BLaER1 (cell line): Measurements from ENCODE around the gene GJB1.
"Not testable (repeated sequence)": the region's sequence is repeated elsewhere in the genome, so short reads cannot be mapped to it uniquely, and the experiment has no call there.

Source experiments
- H3K27ac ChIP-seq: shearing (Covaris generic); formaldehyde crosslinking; 2 replicates; pipeline ENCODE4 v1.8.1; 2022
- H3K27me3 ChIP-seq: shearing (Covaris generic); formaldehyde crosslinking; 2 replicates; pipeline ENCODE4 v1.8.1; 2022
- H3K36me3 ChIP-seq: shearing (Covaris generic); formaldehyde crosslinking; 2 replicates; pipeline ENCODE4 v1.8.1; 2022
- H3K4me1 ChIP-seq: shearing (Covaris generic); formaldehyde crosslinking; 2 replicates; pipeline ENCODE4 v1.8.1; 2022
- H3K4me2 ChIP-seq: shearing (Covaris generic); formaldehyde crosslinking; 2 replicates; pipeline ENCODE4 v1.8.1; 2022
- H3K4me3 ChIP-seq: shearing (Covaris generic); formaldehyde crosslinking; 2 replicates; pipeline ENCODE4 v1.8.1; 2022
- H3K9ac ChIP-seq: shearing (Covaris generic); formaldehyde crosslinking; 2 replicates; pipeline ENCODE4 v1.8.1; 2022
- H3K9me3 ChIP-seq: shearing (Covaris generic); formaldehyde crosslinking; 2 replicates; pipeline ENCODE4 v1.8.1; 2022
- H4K20me1 ChIP-seq: shearing (Covaris generic); formaldehyde crosslinking; 2 replicates; pipeline ENCODE4 v1.8.1; 2022
- Cebpa-rat ChIP-seq: shearing (Covaris generic); IDR thresholded peaks from 2 replicates; pipeline ENCODE4 v1.8.1; 2022

The GJB1 gene

DNA sequence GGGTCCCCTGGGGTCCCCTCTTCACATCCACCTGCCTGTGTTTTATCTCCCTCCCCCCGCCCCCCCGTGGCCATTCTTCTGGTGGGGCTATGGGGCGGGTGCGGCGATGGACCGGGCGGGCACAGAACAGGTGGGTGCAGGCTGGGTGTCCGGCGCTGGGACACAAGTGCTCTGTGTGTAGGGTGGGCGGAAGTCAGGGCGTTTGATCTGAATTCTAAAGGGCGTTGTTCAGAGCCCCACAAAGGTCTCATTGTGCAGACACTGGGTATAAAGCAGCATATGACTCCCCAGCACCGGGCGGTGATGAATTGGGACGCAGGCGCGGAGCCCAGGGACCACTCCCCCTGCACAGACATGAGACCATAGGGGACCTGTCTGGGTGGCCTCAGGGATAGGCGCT lies at the start of gene GJB1:
GJB1 (plus strand) TSS at position 296 of the 400 bp plus-strand sequence. CDS start 484 bp downstream, outside the sequence.
- Histone ChIP-seq H3K27ac (no peak within 1 kb of the TSS), H3K4me1 (0 out of 2 replicates have a peak, but pooled peaks cover 6% of the 10 kb centered on the region), H3K9ac (no peak within 1 kb of the TSS), H3K9me3 (no peaks in the 10 kb centered on the region), H3K36me3 (no peaks in the 10 kb centered on the region), H3K4me3 (no peak within 1 kb of the TSS), H4K20me1 (no peaks in the 10 kb centered on the region; the same call in 1 of the 2 replicates), H3K27me3 (peaks cover 19% of the 10 kb centered on the region), H3K4me2 (no peak within 1 kb of the TSS)
- TF ChIP-seq Cebpa-rat, result no peak

DNA sequence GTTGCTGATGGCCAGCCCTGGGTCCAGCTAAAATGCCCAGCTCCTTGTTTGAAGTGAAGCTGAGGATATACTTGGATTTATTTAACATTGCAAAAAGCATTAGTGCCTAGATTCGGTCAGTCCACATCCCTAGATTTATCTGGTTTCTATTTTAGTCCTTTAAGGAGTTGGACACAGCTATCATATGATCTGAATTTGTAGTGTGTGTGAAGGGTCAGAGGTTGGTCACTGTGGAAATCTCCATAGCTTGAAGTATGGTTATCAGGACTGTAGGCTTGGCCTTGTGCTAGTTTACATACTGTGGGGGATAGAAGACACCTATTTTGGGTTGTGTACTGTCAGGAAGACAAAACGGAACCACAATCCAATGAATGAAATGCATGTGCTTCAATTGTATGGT lies 49.6 kb upstream of the GJB1 start:
- Histone ChIP-seq H3K9me3 (no peaks in the 10 kb centered on the region), H3K9ac (no peak overlapping the region), H3K4me2 (no peak overlapping the region), H3K4me3 (no peak overlapping the region), H4K20me1 (no peaks in the 10 kb centered on the region), H3K4me1 (peaks cover 8% of the 10 kb centered on the region), H3K27me3 (peaks cover 69% of the 10 kb centered on the region), H3K36me3 (0 out of 2 replicates have a peak, but pooled peaks cover 7% of the 10 kb centered on the region), H3K27ac (no peak overlapping the region)
- TF ChIP-seq Cebpa-rat, result no peak

GRCh38 chrX:71174795-71175194 lies 48.2 kb upstream of the GJB1 start:
- Histone ChIP-seq H3K36me3 (0 out of 2 replicates have a peak, but pooled peaks cover under 1% of the 10 kb centered on the region), H3K4me1 (peaks cover 10% of the 10 kb centered on the region), H4K20me1 (no peaks in the 10 kb centered on the region), H3K27ac (no peak overlapping the region), H3K9ac (no peak overlapping the region), H3K9me3 (no peaks in the 10 kb centered on the region), H3K27me3 (peaks cover 79% of the 10 kb centered on the region), H3K4me2 (no peak overlapping the region), H3K4me3 (no peak overlapping the region)
- TF ChIP-seq Cebpa-rat, result no peak

DNA sequence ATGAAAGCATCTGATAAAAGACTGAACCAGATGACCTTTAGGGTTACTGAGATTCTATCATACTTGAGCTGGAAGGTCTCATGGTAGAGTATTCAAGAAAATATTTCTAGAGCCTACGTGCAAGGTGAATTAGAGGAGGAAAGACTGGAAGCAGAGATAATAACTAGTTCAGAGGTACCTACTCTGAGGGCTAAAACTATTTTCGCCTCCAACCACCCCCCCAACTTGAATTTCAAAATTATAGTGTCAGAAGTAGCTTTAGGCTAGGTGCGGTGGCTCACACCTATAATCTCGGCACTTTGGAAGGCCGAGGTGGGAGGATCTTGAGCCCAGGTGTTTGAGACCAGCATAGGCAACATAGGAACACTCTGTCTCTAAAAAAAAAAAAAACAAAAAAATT lies 47.5 kb upstream of the GJB1 start:
- TF ChIP-seq Cebpa-rat, result no peak
- no peaks in the 10 kb centered on the region for H3K36me3 ChIP-seq
- peaks cover 86% of the 10 kb centered on the region for H3K27me3 ChIP-seq
- H3K9me3 ChIP-seq, result no peaks in the 10 kb centered on the region
- no peak overlapping the region for H3K27ac ChIP-seq
- H3K4me3 ChIP-seq, result no peak overlapping the region
- H3K9ac ChIP-seq, result no peak overlapping the region
- H3K4me1 ChIP-seq, result peaks cover 13% of the 10 kb centered on the region
- H4K20me1 ChIP-seq, result no peaks in the 10 kb centered on the region
- no peak overlapping the region for H3K4me2 ChIP-seq

GRCh38 chrX:71177327-71177726 lies 45.7 kb upstream of the GJB1 start:
- H3K4me2 ChIP-seq, result no peak overlapping the region
- H3K9ac ChIP-seq, result no peak overlapping the region
- no peaks in the 10 kb centered on the region for H3K36me3 ChIP-seq
- H3K27me3 ChIP-seq, result peaks cover 78% of the 10 kb centered on the region
- H4K20me1 ChIP-seq, result no peaks in the 10 kb centered on the region
- H3K4me1 ChIP-seq, result peaks cover 17% of the 10 kb centered on the region
- H3K4me3 ChIP-seq, result no peak overlapping the region
- H3K27ac ChIP-seq, result no peak overlapping the region
- TF ChIP-seq Cebpa-rat, result no peak
- no peaks in the 10 kb centered on the region for H3K9me3 ChIP-seq

DNA sequence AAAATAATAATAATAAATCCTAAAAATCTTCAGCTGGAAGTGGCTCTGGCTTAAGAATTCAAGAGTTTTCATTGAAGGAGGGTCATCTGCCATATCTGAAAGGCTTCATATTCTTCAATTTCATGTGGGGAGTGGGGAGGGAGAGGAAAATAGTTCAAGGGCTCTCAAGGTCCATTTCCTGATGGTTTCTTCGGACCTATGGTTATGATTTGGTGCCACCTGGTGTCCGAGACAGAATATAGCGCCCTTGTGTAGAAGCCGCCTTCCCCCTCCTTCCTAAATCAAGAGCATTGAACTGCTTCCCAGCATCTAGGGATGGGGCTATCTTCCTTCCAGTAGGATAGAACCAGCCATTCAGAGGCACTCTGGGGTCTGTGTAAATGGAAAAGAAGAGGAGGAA lies 44.1 kb upstream of the GJB1 start:
- Histone ChIP-seq H3K9ac (no peak overlapping the region), H3K4me1 (peaks cover 28% of the 10 kb centered on the region), H4K20me1 (no peaks in the 10 kb centered on the region), H3K36me3 (no peaks in the 10 kb centered on the region), H3K4me3 (no peak overlapping the region), H3K4me2 (no peak overlapping the region), H3K9me3 (no peaks in the 10 kb centered on the region), H3K27ac (no peak overlapping the region), H3K27me3 (peaks cover 75% of the 10 kb centered on the region)
- no peak for TF ChIP-seq Cebpa-rat

DNA sequence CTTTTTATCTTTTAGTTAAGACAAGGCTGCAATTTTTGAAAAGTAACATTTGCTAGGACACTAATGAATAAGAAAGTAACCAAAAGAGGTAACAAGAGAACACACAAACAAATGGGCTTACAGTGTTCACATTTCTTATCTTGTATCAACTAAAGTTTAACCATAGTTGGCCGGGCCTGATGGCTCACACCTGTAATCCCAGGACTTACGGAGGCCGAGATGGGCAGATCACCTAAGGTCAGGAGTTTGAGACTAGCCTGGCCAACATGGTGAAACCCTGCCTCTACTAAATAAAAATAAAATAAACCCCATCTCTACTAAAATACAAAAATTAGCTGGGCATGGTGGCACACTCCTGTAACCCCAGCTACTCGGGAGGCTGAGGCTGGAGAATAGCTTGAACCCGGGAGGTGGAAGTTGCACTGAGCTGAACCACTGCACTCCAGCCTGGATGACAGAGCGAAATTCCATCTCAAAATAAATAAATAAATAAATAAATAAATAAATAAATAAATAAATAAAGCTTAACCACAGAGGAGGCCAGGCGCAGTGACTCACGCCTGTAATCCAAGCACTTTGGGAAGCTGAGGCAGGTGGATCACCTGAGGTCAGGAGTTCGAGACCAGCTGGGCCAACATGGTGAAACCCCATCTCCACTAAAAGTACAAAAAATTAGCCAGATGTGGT lies 42.3 kb upstream of the GJB1 start:
- Histone ChIP-seq H3K4me2 (peak overlapping the region; percentile 70), H3K4me1 (peaks cover 28% of the 10 kb centered on the region), H3K27ac (peak overlapping the region; percentile 83), H3K9ac (0 out of 2 replicates have a peak overlapping the region, but pooled peaks have one; percentile 77), H3K27me3 (peaks cover 71% of the 10 kb centered on the region)
- H3K9me3 ChIP-seq, H3K4me3 ChIP-seq, H3K36me3 ChIP-seq, H4K20me1 ChIP-seq: not testable (repeated sequence)

GRCh38 chrX:71181558-71181909 lies 41.5 kb upstream of the GJB1 start:
- Histone ChIP-seq H3K27me3 (peaks cover 69% of the 10 kb centered on the region), H3K27ac (peak overlapping the region; percentile 83), H4K20me1 (no peaks in the 10 kb centered on the region; the same call in 1 of the 2 replicates), H3K4me3 (peak overlapping the region; percentile 58), H3K9me3 (no peaks in the 10 kb centered on the region), H3K9ac (peak overlapping the region; percentile 77; the same call in 1 of the 2 replicates), H3K4me2 (peak overlapping the region; percentile 70), H3K36me3 (no peaks in the 10 kb centered on the region), H3K4me1 (peaks cover 28% of the 10 kb centered on the region)
- TF ChIP-seq Cebpa-rat, result no peak

DNA sequence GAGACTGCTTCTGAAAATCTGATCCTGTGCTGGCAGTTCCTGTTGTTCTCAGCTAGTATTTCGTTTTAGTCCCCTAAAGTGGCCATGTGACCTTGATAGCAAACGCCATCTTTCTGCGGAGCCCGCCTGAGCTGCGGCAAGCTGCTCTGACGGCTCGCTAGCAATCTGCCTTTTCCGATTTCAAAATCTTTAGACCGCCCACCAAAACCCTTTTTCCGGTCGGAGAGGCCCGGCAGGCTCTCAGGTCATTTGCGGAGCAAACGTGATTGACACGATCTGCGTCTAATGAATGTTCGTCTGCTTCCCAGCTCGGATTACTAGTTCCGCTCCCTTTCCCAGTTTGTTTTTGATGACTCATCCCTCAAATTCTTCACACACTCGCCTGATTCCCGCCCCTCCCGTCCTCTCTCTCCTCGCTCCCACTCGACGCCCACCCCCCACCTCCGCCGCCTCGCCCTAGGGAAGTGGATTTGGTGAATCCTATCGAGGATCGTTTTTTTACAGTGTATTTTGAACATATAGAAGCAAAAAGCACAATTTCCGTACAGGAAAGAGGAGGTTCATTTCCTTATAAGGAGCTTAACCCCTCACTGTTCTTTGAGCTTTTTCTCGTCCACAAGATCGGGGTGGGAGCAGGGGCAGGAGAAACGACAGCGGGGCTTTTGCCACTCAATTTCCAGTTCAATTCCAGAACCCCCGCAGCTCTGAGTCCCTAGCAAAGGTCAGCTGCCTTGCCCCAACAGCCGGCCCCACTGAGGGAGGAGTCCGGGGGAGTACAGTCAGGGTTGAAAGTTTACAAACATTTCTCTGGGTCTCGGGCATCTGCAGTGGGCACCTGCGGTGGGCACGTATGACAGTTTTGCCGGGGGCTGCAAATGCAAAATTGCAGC lies 40.9 kb upstream of the GJB1 start:
- Histone ChIP-seq H3K4me1 (peaks cover 28% of the 10 kb centered on the region), H3K9me3 (no peaks in the 10 kb centered on the region), H3K9ac (peak overlapping the region; percentile 77), H4K20me1 (no peaks in the 10 kb centered on the region; the same call in 1 of the 2 replicates), H3K27me3 (peaks cover 63% of the 10 kb centered on the region), H3K4me3 (peak overlapping the region; percentile 58), H3K27ac (peak overlapping the region; percentile 83), H3K4me2 (peak overlapping the region; percentile 70), H3K36me3 (no peaks in the 10 kb centered on the region)
- no peak for TF ChIP-seq Cebpa-rat

DNA sequence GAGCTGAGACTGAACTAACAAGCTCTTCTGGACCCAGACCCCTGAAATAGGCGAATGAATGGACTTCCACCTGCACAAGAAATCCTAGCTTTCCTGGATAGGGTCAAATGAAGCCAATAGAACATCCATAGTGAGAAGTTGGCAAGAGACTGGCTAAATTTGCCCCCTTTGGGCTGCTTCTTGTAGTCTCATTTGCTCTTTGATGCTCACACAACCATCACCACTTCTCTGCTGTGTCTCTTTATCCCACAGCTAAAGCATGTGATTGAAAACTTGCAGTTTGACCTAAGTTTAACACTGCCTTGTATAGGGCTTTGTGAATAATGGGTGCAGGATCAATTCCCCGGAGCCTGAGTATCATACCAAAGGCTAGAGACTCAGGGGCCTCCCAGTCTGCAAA lies 40.2 kb upstream of the GJB1 start:
- Histone ChIP-seq H3K36me3 (no peaks in the 10 kb centered on the region), H3K27ac (peak overlapping the region; percentile 83; the same call in 1 of the 2 replicates), H3K9me3 (no peaks in the 10 kb centered on the region), H3K27me3 (peaks cover 57% of the 10 kb centered on the region), H3K4me1 (peaks cover 28% of the 10 kb centered on the region), H3K4me3 (peak overlapping the region; percentile 58; the same call in 1 of the 2 replicates), H4K20me1 (no peaks in the 10 kb centered on the region; the same call in 1 of the 2 replicates), H3K4me2 (peak overlapping the region; percentile 70), H3K9ac (no peak overlapping the region; the same call in 1 of the 2 replicates)
- TF ChIP-seq Cebpa-rat, result no peak
